GM19025 (cell line): ENCODE data around the gene GSTA2.
"Not testable (repeated sequence)": the region's sequence is repeated elsewhere in the genome, so short reads cannot be mapped to it uniquely, and the experiment has no call there.

ENCODE experiments used
- ATAC-seq: cut with Tn5 transposase; IDR thresholded peaks from one replicate; pipeline ENCODE4 v1.9.1; 2021; ENCODE audit warnings: mild to moderate bottlenecking, low read depth, moderate library complexity; ENCODE audit not compliant: unreplicated experiment

GSTA2 gene

DNA sequence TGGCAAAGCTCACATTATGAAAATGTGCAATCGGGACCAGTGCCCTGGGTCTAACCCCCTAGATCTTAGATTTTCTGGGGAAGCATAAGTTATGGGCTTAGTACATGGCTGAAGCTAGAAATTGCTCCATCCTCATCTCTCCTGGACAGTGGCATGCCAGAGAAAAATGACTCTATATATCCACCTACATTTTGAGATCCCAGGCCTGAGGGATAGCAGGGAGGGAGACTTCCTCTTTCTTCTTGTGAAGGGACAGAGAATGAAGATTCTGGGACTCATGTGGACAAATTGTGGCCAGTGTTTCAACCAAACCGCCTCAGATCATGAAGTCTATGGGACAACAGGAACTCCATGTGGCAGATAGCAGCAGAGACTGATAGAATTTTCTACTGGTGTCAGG lies 35.4 kb downstream of the GSTA2 start:
- no peak for ATAC-seq

GRCh38 chr6:52726741-52727535 lies 36.3 kb downstream of the GSTA2 start:
- ATAC-seq: no peak

DNA sequence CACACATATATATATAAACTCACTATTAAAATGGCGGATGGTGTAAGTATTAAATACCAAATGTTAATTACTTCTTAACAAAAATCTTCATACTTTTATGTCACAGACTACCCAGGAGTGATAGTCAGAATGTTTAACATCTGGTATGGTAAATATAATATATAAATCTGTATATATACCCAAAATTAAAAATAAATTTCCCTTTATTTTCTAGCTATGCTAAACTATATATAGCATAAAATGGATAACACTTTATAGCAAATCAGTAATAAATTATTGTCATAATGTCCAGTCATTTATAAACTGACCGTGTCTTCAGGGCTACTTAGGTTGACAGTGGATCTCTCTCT lies 37.1 kb downstream of the GSTA2 start:
- ATAC-seq: no peak

DNA sequence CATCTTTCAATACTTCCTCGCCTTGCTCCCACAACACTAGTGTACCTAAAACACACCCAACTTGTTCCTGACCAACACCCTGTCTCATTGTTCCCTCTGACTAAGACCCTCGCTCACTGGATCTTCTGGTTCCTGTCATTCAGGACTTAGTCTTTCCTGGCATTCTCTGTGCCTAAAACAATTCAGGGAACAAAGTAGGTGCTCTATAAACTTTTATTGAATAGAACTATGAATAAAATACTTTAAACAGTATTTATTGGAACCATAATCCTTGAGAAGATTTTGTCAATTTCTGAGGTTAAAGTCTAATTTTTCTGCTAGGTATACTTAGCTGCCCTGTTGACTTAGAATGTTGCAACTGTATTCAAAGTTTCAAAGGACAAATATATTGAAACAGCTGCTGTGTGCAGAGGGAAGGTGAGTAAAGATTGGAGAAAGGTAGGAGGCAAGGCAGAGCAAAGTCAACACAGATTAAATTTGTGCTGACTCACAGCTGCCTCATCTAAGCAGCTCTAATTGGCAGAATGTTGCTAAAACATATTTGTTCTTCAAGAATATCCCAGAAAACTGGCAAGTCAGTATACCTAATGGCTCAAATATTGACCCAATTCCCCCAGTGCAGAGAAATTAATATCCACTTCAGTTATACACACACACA lies 37.6 kb downstream of the GSTA2 start:
- ATAC-seq: no peak

GRCh38 chr6:52725143-52725534 lies 38.1 kb downstream of the GSTA2 start:
- ATAC-seq: no peak

DNA sequence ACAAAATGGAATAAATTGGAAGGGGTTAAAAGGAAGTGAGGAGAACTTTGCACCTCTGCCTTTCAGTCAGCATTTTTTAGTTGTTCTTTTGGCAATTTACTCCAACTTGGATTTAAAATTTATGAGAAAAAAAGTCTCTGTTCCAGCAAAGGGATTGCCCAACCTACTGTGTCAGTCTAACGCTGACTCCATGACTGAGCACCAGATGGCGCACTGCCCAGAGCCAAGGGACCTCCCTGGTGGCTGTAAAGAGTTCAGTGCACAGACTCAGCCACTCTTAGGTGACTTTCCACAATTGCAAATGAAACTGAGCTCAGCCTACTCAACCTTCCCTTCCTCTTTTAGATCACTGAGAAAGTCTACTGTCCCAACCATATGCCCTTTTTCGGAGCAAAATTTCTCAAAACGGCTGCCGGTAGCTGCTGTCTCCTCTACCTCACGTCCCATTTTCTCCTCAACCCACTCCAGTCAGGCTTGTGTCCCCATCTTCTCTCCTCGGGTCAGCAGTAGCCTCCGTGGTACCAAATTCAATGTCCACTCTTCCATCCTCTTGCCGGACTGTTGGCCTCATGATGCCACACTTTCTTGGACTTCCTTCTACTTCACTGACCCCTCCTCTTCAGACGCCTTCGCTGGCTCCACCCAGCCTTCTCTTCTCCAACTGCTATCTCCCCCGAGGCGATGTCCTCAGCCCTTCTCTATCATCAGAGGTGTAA lies 38.7 kb downstream of the GSTA2 start:
- peak; percentile 98 for ATAC-seq

GRCh38 chr6:52724042-52724405 lies 39.3 kb downstream of the GSTA2 start:
- ATAC-seq: no peak

DNA sequence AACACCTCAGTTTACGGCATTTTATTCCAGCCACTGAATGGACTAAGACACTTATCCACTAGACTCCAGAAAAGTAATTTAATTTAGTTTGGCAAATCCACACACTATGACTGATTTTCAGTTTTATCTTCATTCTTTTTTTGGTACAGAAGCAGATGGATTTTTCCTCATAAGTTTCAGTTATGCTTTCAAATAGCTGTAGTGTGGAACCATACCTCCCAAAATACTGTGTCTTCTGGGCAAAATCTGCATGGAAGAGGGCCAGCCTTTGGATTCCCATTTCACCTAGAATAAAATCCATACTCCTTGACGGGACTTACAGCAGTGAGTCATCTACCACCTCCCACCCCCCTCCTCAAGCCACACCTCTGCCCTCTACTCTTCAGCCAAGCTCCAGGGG lies 43.0 kb downstream of the GSTA2 start:
- ATAC-seq: no peak

- ATAC-seq: no peak
Measured at GRCh38 chr6:52718550-52718949, 44.7 kb downstream of the GSTA2 start.

DNA sequence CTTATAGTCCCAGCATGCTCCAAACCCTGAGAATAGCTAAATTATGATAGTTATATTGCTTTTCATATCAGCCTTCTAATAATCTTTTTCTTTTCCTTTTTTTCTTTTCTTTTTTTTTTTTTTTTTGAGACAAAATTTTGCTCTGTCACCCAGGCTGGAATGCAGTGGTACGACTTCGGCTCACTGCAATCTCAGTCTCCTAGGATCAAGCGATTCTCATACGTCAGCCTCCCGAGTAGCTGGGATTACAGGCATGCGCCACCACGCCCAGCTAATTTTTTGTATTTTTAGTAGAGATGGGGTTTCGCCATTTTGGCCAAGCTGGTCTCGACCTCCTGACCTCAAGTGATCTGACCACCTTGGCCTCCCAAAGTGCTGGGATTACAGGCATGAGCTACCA lies 48.5 kb downstream of the GSTA2 start:
- not testable (repeated sequence) for ATAC-seq

DNA sequence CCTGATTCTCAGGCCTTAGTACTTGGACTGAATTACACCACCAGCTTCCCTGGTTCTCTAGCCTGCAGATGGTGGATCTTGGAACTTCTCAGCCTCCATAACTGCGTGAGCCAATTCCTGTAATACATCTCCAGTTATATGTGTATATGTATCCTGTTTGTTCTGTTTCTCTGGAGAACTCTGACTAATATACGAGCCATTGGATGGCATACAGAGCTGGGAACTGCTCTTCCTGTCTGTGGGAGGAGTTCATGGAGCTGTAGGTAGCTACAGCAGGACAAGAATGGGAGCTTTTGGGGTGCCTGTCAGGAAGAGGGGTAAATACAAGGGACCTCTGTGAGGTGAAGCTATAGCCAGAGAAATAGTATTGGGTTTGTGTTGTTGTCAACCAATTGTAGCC lies 51.1 kb downstream of the GSTA2 start:
- ATAC-seq: no peak

GRCh38 chr6:52707963-52708680 lies 55.2 kb downstream of the GSTA2 start:
- ATAC-seq: no peak

GRCh38 chr6:52706001-52706400 lies 57.3 kb downstream of the GSTA2 start:
- no peak for ATAC-seq

- ATAC-seq: not testable (repeated sequence)
Measured at GRCh38 chr6:52704781-52705502, 58.3 kb downstream of the GSTA2 start.

- no peak for ATAC-seq
Measured at GRCh38 chr6:52704060-52704459, 59.2 kb downstream of the GSTA2 start.
